OCI-LY3 (cell line): Measurements from ENCODE around the gene S100A13.
A peak's percentile ranks its signal among the peaks of the same experiment; 100 is the strongest.

ENCODE experiments used
- H2AFZ ChIP-seq: fragments of 200-600, 300-600 bp; shearing (Covaris generic); 2 replicates; pipeline ENCODE4 v1.6.0; 2014; ENCODE audit warnings: antibody characterized with exemption, low read depth, low read length
- H3K27ac ChIP-seq: fragments of 200-600, 300-600 bp; sonication (generic); 2 replicates; pipeline ENCODE4 v1.5.1; 2014; ENCODE audit warnings: mild to moderate bottlenecking, low read length, moderate library complexity, mixed read lengths
- H3K27me3 ChIP-seq: fragments of 200-600, 300-600 bp; sonication (generic); 2 replicates; pipeline ENCODE4 v1.6.1; 2014; ENCODE audit warnings: low read depth, low read length, mixed read lengths
- H3K36me3 ChIP-seq: fragments of 200-600, 300-600 bp; sonication (generic); replicated peaks from 2 replicates; pipeline ENCODE3; 2014; ENCODE audit warnings: low read depth, low read length, mixed read lengths
- H3K4me1 ChIP-seq: fragments of 300-600, 200-600 bp; sonication (generic); 2 replicates; pipeline ENCODE4 v1.6.1; 2014; ENCODE audit warnings: low read length, mixed read lengths
- H3K4me2 ChIP-seq: fragments of 200-600, 300-600 bp; sonication (generic); 2 replicates; pipeline ENCODE4 v1.6.1; 2014; ENCODE audit warnings: low read length, mixed read lengths
- H3K4me3 ChIP-seq: fragments of 300-600, 200-600 bp; sonication (generic); 2 replicates; pipeline ENCODE4 v1.5.1; 2014; ENCODE audit warnings: antibody characterized with exemption, mild to moderate bottlenecking, low read length, moderate library complexity
- H3K79me2 ChIP-seq: fragments of 300-600, 200-600 bp; shearing (Covaris generic); 2 replicates; pipeline ENCODE4 v1.6.1; 2014; ENCODE audit warnings: mild to moderate bottlenecking, low read length, mixed read lengths
- H3K9ac ChIP-seq: fragments of 300-600, 200-600 bp; shearing (Covaris generic); 2 replicates; pipeline ENCODE4 v1.6.0; 2014; ENCODE audit warnings: mild to moderate bottlenecking, low read length, moderate library complexity
- H3K9me3 ChIP-seq: fragments of 200-600, 300-600 bp; shearing (Covaris generic); 2 replicates; pipeline ENCODE4 v1.6.1; 2014; ENCODE audit warnings: low read length, mixed read lengths; ENCODE audit not compliant: insufficient read depth
- H4K20me1 ChIP-seq: fragments of 200-600, 300-600 bp; sonication (generic); 2 replicates; pipeline ENCODE4 v1.6.1; 2016; ENCODE audit warnings: low read length, mixed read lengths; ENCODE audit not compliant: insufficient read depth
- EZH2phosphoT487 ChIP-seq: fragments of 200-600 bp; shearing (Covaris generic); IDR thresholded peaks from 2 replicates; pipeline ENCODE4 v1.6.1; 2018; ENCODE audit warnings: antibody characterized with exemption, mixed run types, low read depth
- TF ChIP-seq, protein P1 (sequence below): fragments of 200-600, 300-600 bp; sonication (generic); IDR thresholded peaks from 2 replicates; pipeline ENCODE4 v1.5.1; 2014; ENCODE audit warnings: antibody characterized with exemption, low read length, low read depth

The S100A13 gene

DNA sequence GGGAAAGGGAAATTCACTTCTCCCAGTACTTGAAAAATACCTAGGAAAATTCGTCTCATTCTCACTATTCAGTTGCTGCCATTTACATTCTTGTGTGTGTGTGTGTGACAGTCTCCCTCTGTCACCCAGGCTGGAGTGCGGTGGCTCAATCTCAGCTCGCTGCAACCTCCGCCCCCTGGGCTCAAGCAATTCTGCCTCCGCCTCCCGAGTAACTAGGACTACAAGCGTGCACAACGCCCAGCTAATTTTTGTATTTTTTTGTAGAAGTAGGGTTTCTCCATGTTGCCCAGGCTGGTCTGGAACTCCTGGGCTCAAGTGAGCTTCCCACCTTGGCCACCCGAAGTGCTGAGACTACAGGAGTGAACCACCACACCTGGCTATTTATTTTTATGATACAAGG is 32.4 kb upstream of the S100A13 start:
- Histone ChIP-seq H3K4me3 (peak overlapping the region; percentile 83), H3K9me3 (no peaks in the 10 kb centered on the region), H3K4me1 (peaks cover 13% of the 10 kb centered on the region), H3K79me2 (peaks cover 16% of the 10 kb centered on the region), H3K4me2 (peak overlapping the region; percentile 76), H4K20me1 (no peaks in the 10 kb centered on the region), H3K36me3 (peaks cover 39% of the 10 kb centered on the region), H3K27me3 (no peaks in the 10 kb centered on the region), H3K27ac (no peak overlapping the region), H3K9ac (peak overlapping the region; percentile 80), H2AFZ (no peak overlapping the region)
- TF ChIP-seq, protein P1, sequence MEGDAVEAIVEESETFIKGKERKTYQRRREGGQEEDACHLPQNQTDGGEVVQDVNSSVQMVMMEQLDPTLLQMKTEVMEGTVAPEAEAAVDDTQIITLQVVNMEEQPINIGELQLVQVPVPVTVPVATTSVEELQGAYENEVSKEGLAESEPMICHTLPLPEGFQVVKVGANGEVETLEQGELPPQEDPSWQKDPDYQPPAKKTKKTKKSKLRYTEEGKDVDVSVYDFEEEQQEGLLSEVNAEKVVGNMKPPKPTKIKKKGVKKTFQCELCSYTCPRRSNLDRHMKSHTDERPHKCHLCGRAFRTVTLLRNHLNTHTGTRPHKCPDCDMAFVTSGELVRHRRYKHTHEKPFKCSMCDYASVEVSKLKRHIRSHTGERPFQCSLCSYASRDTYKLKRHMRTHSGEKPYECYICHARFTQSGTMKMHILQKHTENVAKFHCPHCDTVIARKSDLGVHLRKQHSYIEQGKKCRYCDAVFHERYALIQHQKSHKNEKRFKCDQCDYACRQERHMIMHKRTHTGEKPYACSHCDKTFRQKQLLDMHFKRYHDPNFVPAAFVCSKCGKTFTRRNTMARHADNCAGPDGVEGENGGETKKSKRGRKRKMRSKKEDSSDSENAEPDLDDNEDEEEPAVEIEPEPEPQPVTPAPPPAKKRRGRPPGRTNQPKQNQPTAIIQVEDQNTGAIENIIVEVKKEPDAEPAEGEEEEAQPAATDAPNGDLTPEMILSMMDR = no peak
- no peak for TF ChIP-seq EZH2phosphoT487

GRCh38 chr1:153659175-153659534 is 31.9 kb upstream of the S100A13 start:
- peaks cover 16% of the 10 kb centered on the region for H3K79me2 ChIP-seq
- peak overlapping the region; percentile 75 for H3K27ac ChIP-seq

DNA sequence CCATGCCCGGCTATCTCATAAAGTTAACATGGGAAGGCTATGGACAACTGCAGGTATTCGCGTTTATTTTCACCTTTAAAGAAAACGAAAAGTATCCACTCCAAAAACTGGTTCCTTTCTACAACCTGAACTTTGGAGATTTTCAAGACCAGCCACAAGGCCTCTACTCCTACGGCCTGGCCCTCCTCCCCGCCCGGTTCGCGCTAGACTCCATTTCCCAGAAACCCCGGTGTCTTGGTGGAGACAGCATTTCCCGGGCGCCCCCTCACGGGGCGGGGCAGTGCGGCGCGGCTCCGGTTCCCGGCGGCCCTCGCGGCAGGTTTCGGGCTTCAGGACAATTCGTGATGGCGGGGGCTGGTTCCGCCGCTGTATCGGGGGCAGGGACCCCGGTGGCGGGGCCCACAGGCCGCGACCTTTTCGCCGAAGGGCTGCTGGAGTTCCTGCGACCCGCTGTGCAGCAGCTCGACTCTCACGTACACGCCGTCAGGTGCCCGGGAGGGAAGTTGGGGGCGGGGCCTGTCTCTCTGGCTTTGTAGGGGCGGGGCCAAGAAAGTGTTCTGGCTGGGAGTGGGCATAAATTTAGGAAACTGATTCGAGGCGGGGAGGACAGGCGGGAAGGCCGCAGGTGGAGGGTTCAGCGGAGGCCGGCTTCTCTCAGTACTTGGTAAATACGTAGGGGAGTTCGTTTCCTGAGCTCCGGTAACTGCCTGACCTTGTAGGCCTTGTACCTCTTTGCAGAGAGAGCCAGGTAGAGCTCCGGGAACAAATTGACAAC is 31.3 kb upstream of the S100A13 start, which contains the start of gene SNAPIN:
SNAPIN (plus strand) TSS at position 304 of the 775 bp plus-strand sequence; CDS start at position 345, 41 bp downstream.
- Histone ChIP-seq H3K4me3 (peak within 1 kb of the TSS; percentile 83), H3K79me2 (peaks cover 16% of the 10 kb centered on the region), H3K27me3 (no peaks in the 10 kb centered on the region), H2AFZ (peak within 1 kb of the TSS; percentile 84), H3K4me2 (peak within 1 kb of the TSS; percentile 76), H3K9ac (peak within 1 kb of the TSS; percentile 80), H4K20me1 (no peaks in the 10 kb centered on the region), H3K27ac (peak within 1 kb of the TSS; percentile 75), H3K9me3 (no peaks in the 10 kb centered on the region), H3K4me1 (peaks cover 13% of the 10 kb centered on the region), H3K36me3 (peaks cover 28% of the 10 kb centered on the region)
- TF ChIP-seq EZH2phosphoT487 = no peak
- TF ChIP-seq, protein P1 = no peak

More at GRCh38 chr1:153659175-153659534, 31.9 kb upstream of the S100A13 start:
- Histone ChIP-seq H3K4me3 (peak overlapping the region; percentile 83), H3K9ac (peak overlapping the region; percentile 80), H3K9me3 (no peaks in the 10 kb centered on the region), H3K27me3 (no peaks in the 10 kb centered on the region), H2AFZ (no peak overlapping the region), H3K4me2 (peak overlapping the region; percentile 76), H3K36me3 (peaks cover 34% of the 10 kb centered on the region), H4K20me1 (no peaks in the 10 kb centered on the region), H3K4me1 (peaks cover 13% of the 10 kb centered on the region)
- TF ChIP-seq EZH2phosphoT487 = no peak
- TF ChIP-seq, protein P1 = no peak

GRCh38 chr1:153655333-153655732 is 28.0 kb upstream of the S100A13 start:
- TF ChIP-seq EZH2phosphoT487 = no peak
- TF ChIP-seq, protein P1 = no peak
- no peak overlapping the region for H3K4me3 ChIP-seq
- peaks cover 16% of the 10 kb centered on the region for H3K79me2 ChIP-seq
- H3K4me1 ChIP-seq = peaks cover 18% of the 10 kb centered on the region
- no peaks in the 10 kb centered on the region for H4K20me1 ChIP-seq
- H2AFZ ChIP-seq = no peak overlapping the region
- H3K27ac ChIP-seq = no peak overlapping the region
- H3K27me3 ChIP-seq = no peaks in the 10 kb centered on the region
- no peak overlapping the region for H3K4me2 ChIP-seq
- H3K9me3 ChIP-seq = no peaks in the 10 kb centered on the region
- no peaks in the 10 kb centered on the region for H3K36me3 ChIP-seq
- H3K9ac ChIP-seq = no peak overlapping the region
